Body of pancreas (tissue), 4 donors: ENCODE data around the gene ITGB4. TPM values are rescaled to one million over a fixed set of nuclear protein-coding genes. Genes with fewer than 3 reads are reported as not detected.
A peak's percentile ranks its signal among the peaks of the same experiment; 100 is the strongest.

Experiments used
- ATAC-seq: fragments of 150-250 bp; one replicate; pipeline ENCODE4 v1.9.1; 2016
- DNase-seq, 4 donors: peaks; one replicate each; pipeline ENCODE4 v3.0.0-alpha.2; 2019
- H3K27ac ChIP-seq, 4 donors: fragments of 200-600 bp; sonication (generic); 1 replicate in 3 of 4; 2 replicates in 1 of 4; pipeline versions ENCODE4 v1.5.1 to v1.6.1; 2016 to 2019; ENCODE audit warnings: mild to moderate bottlenecking in 1 of 4, mixed read lengths in 1 of 4, moderate library complexity in 1 of 4
- H3K27me3 ChIP-seq, 2 donors: fragments of 200-600 bp; sonication (generic); one replicate each; pipeline ENCODE4 v1.6.0; 2016; ENCODE audit warnings: mild to moderate bottlenecking in 1 of 2
- H3K36me3 ChIP-seq, 2 donors: fragments of 200-600 bp; sonication (generic); replicated peaks in 1 of 2; 2 replicates each; pipeline ENCODE4 v1.5.1; 2016; ENCODE audit warnings: low read depth in 2 of 2; ENCODE audit not compliant: insufficient read depth in 1 of 2
- H3K4me1 ChIP-seq: fragments of 200-600 bp; sonication (generic); one replicate; pipeline ENCODE4 v1.6.0; 2016
- H3K4me3 ChIP-seq, 2 donors: fragments of 200-600 bp; sonication (generic); 1 replicate in 1 of 2; 2 replicates in 1 of 2; pipeline ENCODE4 v1.5.1; 2016 to 2019
- H3K9me3 ChIP-seq, 3 donors: fragments of 200-600 bp; sonication (generic); 1 replicate in 2 of 3; 2 replicates in 1 of 3; pipeline ENCODE4 v1.5.1; 2016
- POLR2A ChIP-seq, 3 donors: fragments of 450-650 bp; IDR thresholded peaks; one replicate each; pipeline ENCODE4 v1.6.1; 2016; ENCODE audit warnings: antibody characterized with exemption in 3 of 3, mild to moderate bottlenecking in 2 of 3
- WGBS, 2 donors: methylation state at CpG; one replicate each; pipeline ENCODE4 v1.1.5; 2017; 5-methylcytosine and 5-hydroxymethylcytosine counted together
- intact Hi-C: fragments of 100-400 bp; cut with DNase I; formaldehyde crosslinking; loops from one replicate; pipeline ENCODE4 v1.15.1; 2023
- total RNA-seq, 2 donors: library from RNA; depleted of rRNA; stranded (reverse); fragments of >200 nt; gene quantifications; one replicate each; pipeline ENCODE4 v1.1.0, GENCODE V29; 2016
- TF ChIP-seq, protein P1 (sequence below), 7 experiments: fragments of 450-650 bp in 4 of 7; fragments of 200-600 bp in 3 of 7; sonication (generic) in 3 of 7; IDR thresholded peaks; one replicate each; pipeline ENCODE4 v1.5.1; 2016 to 2019; ENCODE audit warnings: antibody characterized with exemption in 7 of 7

The ITGB4 gene
- total RNA-seq, result 10 to 100 TPM; 25.1 to 33.7 TPM

DNA sequence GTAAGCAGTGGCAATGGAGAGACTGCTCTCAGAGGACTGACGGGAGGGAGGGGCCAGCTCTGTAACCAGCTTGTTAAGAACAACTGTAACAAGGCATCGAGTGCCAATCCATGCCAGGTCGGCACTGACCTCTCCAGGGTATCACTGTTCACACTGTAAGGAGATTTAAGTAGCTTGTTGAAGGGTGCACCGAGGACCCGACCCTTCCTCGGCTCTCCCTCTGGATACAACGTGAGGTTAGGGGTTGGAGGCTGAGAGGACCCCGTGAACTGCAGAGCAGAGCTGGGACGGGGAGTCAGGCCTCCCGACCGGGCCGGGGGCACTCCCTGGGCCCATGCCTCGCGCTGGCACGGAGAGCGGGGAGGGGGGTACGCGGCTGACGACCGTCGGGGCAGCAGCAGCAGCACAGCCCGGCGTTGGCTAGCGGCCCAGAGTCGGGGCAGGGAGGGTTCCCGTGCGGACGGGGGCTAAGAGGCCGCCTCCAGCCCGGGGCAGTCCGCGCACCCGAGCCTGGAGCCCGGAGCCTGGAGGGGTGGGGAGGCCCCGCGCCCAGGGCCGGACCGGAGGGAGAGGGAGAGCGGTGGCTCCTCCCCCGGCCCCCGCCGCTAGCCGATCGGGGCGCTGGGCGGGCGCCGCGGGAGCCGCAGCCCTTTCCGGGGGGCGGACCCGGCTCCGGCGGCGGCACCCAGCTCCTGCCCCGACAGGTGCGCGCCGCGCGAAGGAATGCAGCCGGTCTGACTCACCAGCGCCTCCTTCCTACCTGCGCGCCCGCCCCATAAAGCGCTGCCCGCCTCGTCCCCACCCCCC lies at the start of gene ITGB4:
TSS of gene ITGB4 (plus strand) at position 804 of the 807 bp plus-strand sequence. CDS start 3,245 bp downstream, outside the sequence.
- Histone ChIP-seq H3K4me3 (peak within 1 kb of the TSS; percentile 2 to 17), H3K27me3 (no peaks in the 10 kb centered on the region), H3K27ac (peak within 1 kb of the TSS; percentile 65 to 89 (median 80)), H3K4me1 (peaks cover 21% of the 10 kb centered on the region), H3K36me3 (peaks cover 0 to 2% of the 10 kb centered on the region in 2 donors), H3K9me3 (no peaks in the 10 kb centered on the region)
- DNase-seq, result peak; percentile 84 to 91 (median 90)
- ATAC-seq, result peak; percentile 93
- intact Hi-C loops, result no loop called here
- WGBS, 2 donors, result 1 to 6% methylated on average over 3 to 63 of the region's 70 CpGs
- TF ChIP-seq, protein P1, sequence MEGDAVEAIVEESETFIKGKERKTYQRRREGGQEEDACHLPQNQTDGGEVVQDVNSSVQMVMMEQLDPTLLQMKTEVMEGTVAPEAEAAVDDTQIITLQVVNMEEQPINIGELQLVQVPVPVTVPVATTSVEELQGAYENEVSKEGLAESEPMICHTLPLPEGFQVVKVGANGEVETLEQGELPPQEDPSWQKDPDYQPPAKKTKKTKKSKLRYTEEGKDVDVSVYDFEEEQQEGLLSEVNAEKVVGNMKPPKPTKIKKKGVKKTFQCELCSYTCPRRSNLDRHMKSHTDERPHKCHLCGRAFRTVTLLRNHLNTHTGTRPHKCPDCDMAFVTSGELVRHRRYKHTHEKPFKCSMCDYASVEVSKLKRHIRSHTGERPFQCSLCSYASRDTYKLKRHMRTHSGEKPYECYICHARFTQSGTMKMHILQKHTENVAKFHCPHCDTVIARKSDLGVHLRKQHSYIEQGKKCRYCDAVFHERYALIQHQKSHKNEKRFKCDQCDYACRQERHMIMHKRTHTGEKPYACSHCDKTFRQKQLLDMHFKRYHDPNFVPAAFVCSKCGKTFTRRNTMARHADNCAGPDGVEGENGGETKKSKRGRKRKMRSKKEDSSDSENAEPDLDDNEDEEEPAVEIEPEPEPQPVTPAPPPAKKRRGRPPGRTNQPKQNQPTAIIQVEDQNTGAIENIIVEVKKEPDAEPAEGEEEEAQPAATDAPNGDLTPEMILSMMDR (IDR thresholded peaks at IDR 0.05), result peak in 3 of 7 experiments; percentile 13 to 39 (median 25)
- peak; percentile 38 to 70 (median 54) for TF ChIP-seq POLR2A (IDR thresholded peaks at IDR 0.05)

DNA sequence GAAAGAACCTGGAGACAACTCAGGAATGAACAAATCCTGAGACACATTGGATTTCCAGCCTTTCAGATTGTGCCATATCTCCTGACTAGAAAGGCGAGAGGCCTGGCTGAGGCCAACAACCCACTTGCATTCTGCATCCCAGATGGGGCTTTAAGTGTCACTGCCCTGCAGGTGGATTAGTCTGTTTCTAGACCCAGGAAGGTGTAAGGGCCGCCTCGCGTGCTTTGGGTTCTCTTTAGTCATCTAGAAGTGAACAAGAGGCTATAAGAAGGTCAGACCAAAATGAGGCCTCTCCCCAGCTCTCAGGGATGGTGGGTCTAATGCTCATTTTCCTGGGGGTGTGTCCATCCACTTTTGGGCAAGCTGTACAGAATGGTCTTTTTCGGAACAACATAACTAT lies 49.2 kb upstream of the ITGB4 start:
- DNase-seq (no peak), ATAC-seq (no peak)
- intact Hi-C loops, result loop anchor here (5.0 kb wide), 1 partner anchor 85 kb away; no protein-coding TSS in a partner anchor
- Histone ChIP-seq H3K4me1 (peaks cover 24% of the 10 kb centered on the region), H3K27ac (no peak overlapping the region), H3K4me3 (no peak overlapping the region), H3K9me3 (no peaks in the 10 kb centered on the region), H3K27me3 (no peaks in the 10 kb centered on the region), H3K36me3 (peaks cover 9 to 25% of the 10 kb centered on the region in 2 donors)
- TF ChIP-seq, protein P1 (IDR thresholded peaks at IDR 0.05), result no peak
- no peak for TF ChIP-seq POLR2A (IDR thresholded peaks at IDR 0.05)
- WGBS, 2 donors, result 94 to 97% methylated on average over 5 of the region's 5 CpGs

DNA sequence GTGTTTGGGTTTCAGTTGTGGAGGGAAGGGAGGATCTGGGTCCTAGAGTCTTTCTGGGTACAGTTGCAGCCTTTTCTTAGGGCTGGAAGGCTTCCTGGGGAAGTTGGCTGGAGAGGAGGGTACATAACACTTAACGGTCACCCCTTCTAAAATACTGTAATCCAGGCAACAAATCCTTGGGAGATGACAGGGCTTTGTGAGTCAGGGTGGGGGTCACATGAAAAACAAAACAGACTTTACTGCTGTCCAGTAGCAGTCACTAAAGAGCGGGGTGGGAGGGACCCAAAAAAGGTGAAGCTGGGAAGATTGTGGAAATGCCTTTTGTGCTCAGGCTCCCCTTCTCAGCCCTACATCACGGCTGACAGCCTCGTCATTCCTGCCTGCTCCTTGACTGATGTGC lies 47.8 kb upstream of the ITGB4 start:
- WGBS, 2 donors, result 81 to 87% methylated on average over 4 of the region's 4 CpGs
- no peak overlapping the region for H3K4me3 ChIP-seq
- H3K9me3 ChIP-seq, result no peaks in the 10 kb centered on the region
- TF ChIP-seq, protein P1 (IDR thresholded peaks at IDR 0.05), result no peak
- TF ChIP-seq POLR2A (IDR thresholded peaks at IDR 0.05), result no peak
- peaks cover 16% of the 10 kb centered on the region for H3K4me1 ChIP-seq
- DNase-seq, result no peak
- peaks cover 9 to 26% of the 10 kb centered on the region in 2 donors for H3K36me3 ChIP-seq
- intact Hi-C loops, result loop anchor here (5.0 kb wide), 1 partner anchor 84 kb away; no protein-coding TSS in a partner anchor
- no peak overlapping the region for H3K27ac ChIP-seq
- H3K27me3 ChIP-seq, result no peaks in the 10 kb centered on the region
- ATAC-seq, result no peak

DNA sequence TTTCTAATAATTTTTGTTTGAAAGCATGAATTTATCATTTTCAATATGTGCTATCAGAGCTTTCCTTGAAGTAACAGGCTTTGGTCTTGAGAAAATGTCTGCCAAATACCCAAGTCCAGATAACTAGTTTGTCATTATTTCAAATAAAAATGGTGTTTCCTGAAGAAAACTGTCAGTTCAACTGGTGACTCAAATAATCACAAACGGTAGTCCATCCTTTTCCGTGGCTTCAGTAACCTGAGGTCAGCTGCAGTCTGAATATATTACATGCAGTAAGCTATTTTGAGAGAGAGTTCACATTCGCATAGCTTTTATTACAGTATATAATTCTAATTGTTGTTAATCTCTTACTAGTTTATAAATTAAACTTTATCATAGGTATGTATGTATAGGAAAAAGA lies 44.8 kb upstream of the ITGB4 start:
- H3K36me3 ChIP-seq, result peaks cover 9 to 15% of the 10 kb centered on the region in 2 donors
- H3K27ac ChIP-seq, result no peak overlapping the region
- H3K4me3 ChIP-seq, result no peak overlapping the region
- intact Hi-C loops, result no loop called here
- DNase-seq, result no peak
- peaks cover 7% of the 10 kb centered on the region for H3K4me1 ChIP-seq
- WGBS, 2 donors, result 74 to 79% methylated on average over 3 of the region's 3 CpGs
- no peaks in the 10 kb centered on the region for H3K27me3 ChIP-seq
- no peaks in the 10 kb centered on the region for H3K9me3 ChIP-seq
- TF ChIP-seq, protein P1 (IDR thresholded peaks at IDR 0.05), result no peak
- TF ChIP-seq POLR2A (IDR thresholded peaks at IDR 0.05), result no peak
- ATAC-seq, result no peak
